ENCODE data around the gene TP63. TPM values are rescaled to one million over a fixed set of nuclear protein-coding genes. Genes with fewer than 3 reads are reported as not detected.

Gene TP63
- total RNA-seq, 1 experiment from 2014 or later, result 4.9 TPM

- H3K9me3 ChIP-seq (ENCODE audit: low read depth, low read length, poor library complexity, severe bottlenecking), result no peaks in the 10 kb centered on the region
- BruUV-seq (replicated peaks), result no TSS peak
- H3K27ac ChIP-seq (ENCODE audit: low read depth, low read length, poor library complexity, severe bottlenecking), result no peak overlapping the region
- intact Hi-C loops (cut with micrococcal nuclease; ENCODE audit: unreplicated experiment), result no loop called here
- no peaks in the 10 kb centered on the region for H3K36me3 ChIP-seq (ENCODE audit: insufficient read depth, low read length, poor library complexity, severe bottlenecking)
- TF ChIP-seq CTCF (conservative IDR thresholded peaks at IDR 0.05; ENCODE audit: low read depth, low read length), result no peak
- TF ChIP-seq EZH2 (IDR thresholded peaks at IDR 0.05; ENCODE audit: borderline replicate concordance, low read depth, low read length, poor library complexity, severe bottlenecking), result no peak
- CTCF ChIA-PET, result no interaction called here
- H3K4me3 ChIP-seq (ENCODE audit: low read depth, low read length, poor library complexity, severe bottlenecking), result no peak overlapping the region
- no peak for DNase-seq (ENCODE audit: low spot score)
- no peaks in the 10 kb centered on the region for H3K4me1 ChIP-seq (ENCODE audit: insufficient read depth, low read length, poor library complexity, severe bottlenecking)
- POLR2A ChIA-PET (ENCODE audit: low non-redundant PET), result no interaction called here
- H3K27me3 ChIP-seq (replicated peaks; ENCODE audit: insufficient read depth, low read depth, low read length, poor library complexity), result no peaks in the 10 kb centered on the region
Observed at GRCh38 chr3:189737071-189737470, 105.9 kb downstream of the TP63 start.

- no TSS peak for BruUV-seq (replicated peaks)
- Histone ChIP-seq H3K4me3 (ENCODE audit: low read depth, low read length, poor library complexity, severe bottlenecking) (no peak overlapping the region), H3K4me1 (ENCODE audit: insufficient read depth, low read length, poor library complexity, severe bottlenecking) (no peaks in the 10 kb centered on the region), H3K27me3 (replicated peaks; ENCODE audit: insufficient read depth, low read depth, low read length, poor library complexity) (no peaks in the 10 kb centered on the region), H3K36me3 (ENCODE audit: insufficient read depth, low read length, poor library complexity, severe bottlenecking) (no peaks in the 10 kb centered on the region), H3K27ac (ENCODE audit: low read depth, low read length, poor library complexity, severe bottlenecking) (no peak overlapping the region), H3K9me3 (ENCODE audit: low read depth, low read length, poor library complexity, severe bottlenecking) (no peaks in the 10 kb centered on the region)
- DNase-seq (ENCODE audit: low spot score), result no peak
- TF ChIP-seq CTCF (conservative IDR thresholded peaks at IDR 0.05; ENCODE audit: low read depth, low read length), result no peak
- TF ChIP-seq EZH2 (IDR thresholded peaks at IDR 0.05; ENCODE audit: borderline replicate concordance, low read depth, low read length, poor library complexity, severe bottlenecking), result no peak
- POLR2A ChIA-PET (ENCODE audit: low non-redundant PET), result no interaction called here
- CTCF ChIA-PET, result no interaction called here
- intact Hi-C loops (cut with micrococcal nuclease; ENCODE audit: unreplicated experiment), result no loop called here
Observed at GRCh38 chr3:189737619-189738018, 106.4 kb downstream of the TP63 start.

GRCh38 chr3:189739378-189739777 lies 108.2 kb downstream of the TP63 start:
- POLR2A ChIA-PET (ENCODE audit: low non-redundant PET), result no interaction called here
- no peaks in the 10 kb centered on the region for H3K4me1 ChIP-seq (ENCODE audit: insufficient read depth, low read length, poor library complexity, severe bottlenecking)
- no peak overlapping the region for H3K27ac ChIP-seq (ENCODE audit: low read depth, low read length, poor library complexity, severe bottlenecking)
- H3K27me3 ChIP-seq (replicated peaks; ENCODE audit: insufficient read depth, low read depth, low read length, poor library complexity), result no peaks in the 10 kb centered on the region
- CTCF ChIA-PET, result interaction anchor here (0.6 kb wide), 1 partner anchor 28 kb away, joined by 3 read pairs; no protein-coding TSS in a partner anchor
- H3K9me3 ChIP-seq (ENCODE audit: low read depth, low read length, poor library complexity, severe bottlenecking), result no peaks in the 10 kb centered on the region
- no peak overlapping the region for H3K4me3 ChIP-seq (ENCODE audit: low read depth, low read length, poor library complexity, severe bottlenecking)
- no peak for DNase-seq (ENCODE audit: low spot score)
- no peaks in the 10 kb centered on the region for H3K36me3 ChIP-seq (ENCODE audit: insufficient read depth, low read length, poor library complexity, severe bottlenecking)
- TF ChIP-seq CTCF (conservative IDR thresholded peaks at IDR 0.05; ENCODE audit: low read depth, low read length) (no peak), EZH2 (IDR thresholded peaks at IDR 0.05; ENCODE audit: borderline replicate concordance, low read depth, low read length, poor library complexity, severe bottlenecking) (no peak)
- no TSS peak for BruUV-seq (replicated peaks)
- intact Hi-C loops (cut with micrococcal nuclease; ENCODE audit: unreplicated experiment), result no loop called here
